Fibroblast of mammary gland (primary cell): ENCODE results near the gene PCDHGA3.

ENCODE experiments used
- DNase-seq: peaks from one replicate; pipeline ENCODE4 v3.0.0-alpha.2; 2010; ENCODE audit warnings: low read depth
- H3K4me3 ChIP-seq: 2 replicates; pipeline ENCODE4 v1.5.1; 2011; ENCODE audit warnings: low read depth, mild to moderate bottlenecking, low read length, moderate library complexity; ENCODE audit not compliant: control insufficient read depth
- CTCF ChIP-seq: conservative IDR thresholded peaks from 2 replicates; pipeline ENCODE4 v1.5.1; 2011; ENCODE audit warnings: low read depth, low read length, inconsistent platforms; ENCODE audit not compliant: control insufficient read depth, insufficient read depth

Gene PCDHGA3

GRCh38 chr5:141351591-141351990, 8.0 kb downstream of the PCDHGA3 start:
- no peak for DNase-seq
- no peak overlapping the region for H3K4me3 ChIP-seq
- no peak for TF ChIP-seq CTCF

- TF ChIP-seq CTCF, result peak; percentile 57
- peak; percentile 33 for DNase-seq
- peak within 1 kb of the TSS; percentile 37 for H3K4me3 ChIP-seq
Observed at GRCh38 chr5:141354900-141355469, 11.4 kb downstream of the PCDHGA3 start, which contains the start of gene PCDHGA4. PCDHGA4 (plus strand) TSS chr5:141355021; CDS start chr5:141355108, 87 bp downstream.

- TF ChIP-seq CTCF, result no peak
- H3K4me3 ChIP-seq, result no peak overlapping the region
- DNase-seq, result no peak
Observed at GRCh38 chr5:141355641-141356040, 12.0 kb downstream of the PCDHGA3 start.

GRCh38 chr5:141356133-141356532, 12.5 kb downstream of the PCDHGA3 start:
- no peak for DNase-seq
- no peak overlapping the region for H3K4me3 ChIP-seq
- TF ChIP-seq CTCF, result no peak

- TF ChIP-seq CTCF, result no peak
- H3K4me3 ChIP-seq, result no peak overlapping the region
- no peak for DNase-seq
Observed at GRCh38 chr5:141356950-141357349, 13.3 kb downstream of the PCDHGA3 start.

- H3K4me3 ChIP-seq, result peak within 1 kb of the TSS; percentile 31
- DNase-seq, result peak; percentile 63
- TF ChIP-seq CTCF, result peak; percentile 52
Observed at GRCh38 chr5:141359790-141360426, 16.3 kb downstream of the PCDHGA3 start, which contains the start of gene PCDHGB2. PCDHGB2 (plus strand) TSS chr5:141359994; CDS start chr5:141360136, 142 bp downstream.
